Measurements from ENCODE around the gene MOAP1. TPM values are rescaled to one million over a fixed set of nuclear protein-coding genes. Genes with fewer than 3 reads are reported as not detected.

Gene MOAP1
- total RNA-seq, 2 donors from 2014 or later = 31.2 to 39.0 TPM

- TF ChIP-seq CTCF (IDR thresholded peaks at IDR 0.05) = no peak
- TF ChIP-seq POLR2A (IDR thresholded peaks at IDR 0.05) = no peak
- TF ChIP-seq POLR2AphosphoS5 (IDR thresholded peaks at IDR 0.05) = no peak
- H3K4me3 ChIP-seq = no peak overlapping the region
- intact Hi-C loops (cut with DNase I) = no loop called here
- no peaks in the 10 kb centered on the region for H3K4me1 ChIP-seq (replicated peaks)
- no peaks in the 10 kb centered on the region for H3K36me3 ChIP-seq
- no peak for DNase-seq (ENCODE audit: low spot score)
- H3K27me3 ChIP-seq (replicated peaks; ENCODE audit: insufficient read depth) = no peaks in the 10 kb centered on the region
- H3K27ac ChIP-seq = no peak overlapping the region
- 95% methylated on average over 5 of the region's 5 CpGs for WGBS
- no peaks in the 10 kb centered on the region for H3K9me3 ChIP-seq
Observed at GRCh38 chr14:93200553-93200952, 15.9 kb upstream of the MOAP1 start.

GRCh38 chr14:93199031-93199430, 14.3 kb upstream of the MOAP1 start:
- Histone ChIP-seq H3K36me3 (no peaks in the 10 kb centered on the region), H3K4me1 (replicated peaks) (no peaks in the 10 kb centered on the region), H3K27ac (no peak overlapping the region), H3K27me3 (replicated peaks; ENCODE audit: insufficient read depth) (no peaks in the 10 kb centered on the region), H3K9me3 (no peaks in the 10 kb centered on the region), H3K4me3 (no peak overlapping the region)
- 95% methylated on average over 4 of the region's 4 CpGs for WGBS
- DNase-seq (ENCODE audit: low spot score) = no peak
- intact Hi-C loops (cut with DNase I) = no loop called here
- no peak for TF ChIP-seq POLR2A (IDR thresholded peaks at IDR 0.05)
- TF ChIP-seq CTCF (IDR thresholded peaks at IDR 0.05) = no peak
- no peak for TF ChIP-seq POLR2AphosphoS5 (IDR thresholded peaks at IDR 0.05)

GRCh38 chr14:93195316-93195999, 10.8 kb upstream of the MOAP1 start:
- intact Hi-C loops (cut with DNase I) = no loop called here

GRCh38 chr14:93186956-93187355, 2.3 kb upstream of the MOAP1 start:
- no peak overlapping the region for H3K27ac ChIP-seq
- peaks cover 5% of the 10 kb centered on the region for H3K4me1 ChIP-seq (replicated peaks)
- no peaks in the 10 kb centered on the region for H3K36me3 ChIP-seq
- DNase-seq (ENCODE audit: low spot score) = no peak
- 93% methylated on average over 3 of the region's 3 CpGs for WGBS
- no peaks in the 10 kb centered on the region for H3K27me3 ChIP-seq (replicated peaks; ENCODE audit: insufficient read depth)
- H3K4me3 ChIP-seq = no peak overlapping the region
- no peak for TF ChIP-seq POLR2A (IDR thresholded peaks at IDR 0.05)
- no peak for TF ChIP-seq POLR2AphosphoS5 (IDR thresholded peaks at IDR 0.05)
- no peak for TF ChIP-seq CTCF (IDR thresholded peaks at IDR 0.05)
- H3K9me3 ChIP-seq = no peaks in the 10 kb centered on the region
- intact Hi-C loops (cut with DNase I) = no loop called here

More at GRCh38 chr14:93195316-93195999, 10.8 kb upstream of the MOAP1 start:
- Histone ChIP-seq H3K9me3 (no peaks in the 10 kb centered on the region), H3K4me3 (no peak overlapping the region), H3K27me3 (replicated peaks; ENCODE audit: insufficient read depth) (no peaks in the 10 kb centered on the region), H3K36me3 (no peaks in the 10 kb centered on the region), H3K27ac (no peak overlapping the region), H3K4me1 (replicated peaks) (no peaks in the 10 kb centered on the region)
- 92% methylated on average over 1 of the region's 1 CpG for WGBS
- no peak for DNase-seq (ENCODE audit: low spot score)
- TF ChIP-seq POLR2A (IDR thresholded peaks at IDR 0.05) (no peak), CTCF (IDR thresholded peaks at IDR 0.05) (no peak), POLR2AphosphoS5 (IDR thresholded peaks at IDR 0.05) (no peak)

GRCh38 chr14:93186466-93186865, 1.8 kb upstream of the MOAP1 start:
- Histone ChIP-seq H3K27ac (no peak overlapping the region), H3K36me3 (no peaks in the 10 kb centered on the region)
- WGBS = 86% methylated on average over 6 of the region's 6 CpGs

More at GRCh38 chr14:93186466-93186865, 1.8 kb upstream of the MOAP1 start:
- TF ChIP-seq POLR2AphosphoS5 (IDR thresholded peaks at IDR 0.05) = no peak
- TF ChIP-seq POLR2A (IDR thresholded peaks at IDR 0.05) = no peak
- H3K4me1 ChIP-seq (replicated peaks) = peaks cover 5% of the 10 kb centered on the region
- H3K27me3 ChIP-seq (replicated peaks; ENCODE audit: insufficient read depth) = no peaks in the 10 kb centered on the region
- intact Hi-C loops (cut with DNase I) = no loop called here
- no peak for DNase-seq (ENCODE audit: low spot score)
- H3K4me3 ChIP-seq = no peak overlapping the region
- H3K9me3 ChIP-seq = no peaks in the 10 kb centered on the region
